Measurements from ENCODE around the gene RPRD1A. TPM values are rescaled to one million over a fixed set of nuclear protein-coding genes. Genes with fewer than 3 reads are reported as not detected.
"Not testable (repeated sequence)": the region's sequence is repeated elsewhere in the genome, so short reads cannot be mapped to it uniquely, and the experiment has no call there.

Gene RPRD1A
- total RNA-seq, 1 donor from 2014 or later = 35.5 TPM

GRCh38 chr18:36031407-36031806, 36.0 kb downstream of the RPRD1A start:
- no peak for DNase-seq (ENCODE audit: low spot score)
- H3K36me3 Mint-ChIP-seq (ENCODE audit: low read depth) = peaks cover 2% of the 10 kb centered on the region
- H3K27me3 Mint-ChIP-seq (ENCODE audit: low read depth) = no peaks in the 10 kb centered on the region
- no peak for TF ChIP-seq CTCF (IDR thresholded peaks at IDR 0.05)
- H3K4me3 Mint-ChIP-seq (ENCODE audit: unreplicated experiment) = no peak overlapping the region
- no peak overlapping the region for H3K27ac Mint-ChIP-seq (ENCODE audit: unreplicated experiment)
- H3K9me3 Mint-ChIP-seq (ENCODE audit: low read depth) = no peaks in the 10 kb centered on the region
- peaks cover 25% of the 10 kb centered on the region for H3K4me1 Mint-ChIP-seq (ENCODE audit: low read depth)

- Mint-ChIP-seq H3K4me1 (ENCODE audit: low read depth) (peaks cover 12% of the 10 kb centered on the region), H3K27ac (ENCODE audit: unreplicated experiment) (no peak overlapping the region), H3K36me3 (ENCODE audit: low read depth) (peaks cover 5% of the 10 kb centered on the region), H3K9me3 (ENCODE audit: low read depth) (no peaks in the 10 kb centered on the region), H3K27me3 (ENCODE audit: low read depth) (no peaks in the 10 kb centered on the region), H3K4me3 (ENCODE audit: unreplicated experiment) (no peak overlapping the region)
- no peak for DNase-seq (ENCODE audit: low spot score)
- no peak for TF ChIP-seq CTCF (IDR thresholded peaks at IDR 0.05)
Measured at GRCh38 chr18:36028859-36029258, 38.5 kb downstream of the RPRD1A start.

- peaks cover 5% of the 10 kb centered on the region for H3K36me3 Mint-ChIP-seq (ENCODE audit: low read depth)
- H3K4me1 Mint-ChIP-seq (ENCODE audit: low read depth) = no peaks in the 10 kb centered on the region
- no peak for TF ChIP-seq CTCF (IDR thresholded peaks at IDR 0.05)
- no peak for DNase-seq (ENCODE audit: low spot score)
- H3K4me3 Mint-ChIP-seq (ENCODE audit: unreplicated experiment) = no peak overlapping the region
- no peaks in the 10 kb centered on the region for H3K27me3 Mint-ChIP-seq (ENCODE audit: low read depth)
- no peaks in the 10 kb centered on the region for H3K9me3 Mint-ChIP-seq (ENCODE audit: low read depth)
- no peak overlapping the region for H3K27ac Mint-ChIP-seq (ENCODE audit: unreplicated experiment)
Measured at GRCh38 chr18:36025025-36025424, 42.3 kb downstream of the RPRD1A start.

GRCh38 chr18:36024241-36024640, 43.1 kb downstream of the RPRD1A start:
- H3K36me3 Mint-ChIP-seq (ENCODE audit: low read depth); H3K4me3 Mint-ChIP-seq (ENCODE audit: unreplicated experiment); H3K9me3 Mint-ChIP-seq (ENCODE audit: low read depth); H3K4me1 Mint-ChIP-seq (ENCODE audit: low read depth); H3K27ac Mint-ChIP-seq (ENCODE audit: unreplicated experiment); H3K27me3 Mint-ChIP-seq (ENCODE audit: low read depth); DNase-seq (ENCODE audit: low spot score): not testable (repeated sequence)

GRCh38 chr18:36023336-36023735, 44.0 kb downstream of the RPRD1A start:
- H3K27ac Mint-ChIP-seq (ENCODE audit: unreplicated experiment) = no peak overlapping the region
- H3K9me3 Mint-ChIP-seq (ENCODE audit: low read depth) = no peaks in the 10 kb centered on the region
- no peak overlapping the region for H3K4me3 Mint-ChIP-seq (ENCODE audit: unreplicated experiment)
- H3K4me1 Mint-ChIP-seq (ENCODE audit: low read depth) = no peaks in the 10 kb centered on the region
- peaks cover 5% of the 10 kb centered on the region for H3K36me3 Mint-ChIP-seq (ENCODE audit: low read depth)
- no peaks in the 10 kb centered on the region for H3K27me3 Mint-ChIP-seq (ENCODE audit: low read depth)
- DNase-seq (ENCODE audit: low spot score) = no peak
- no peak for TF ChIP-seq CTCF (IDR thresholded peaks at IDR 0.05)

- no peak for TF ChIP-seq CTCF (IDR thresholded peaks at IDR 0.05)
- DNase-seq (ENCODE audit: low spot score) = no peak
- no peak overlapping the region for H3K27ac Mint-ChIP-seq (ENCODE audit: unreplicated experiment)
- H3K4me3 Mint-ChIP-seq (ENCODE audit: unreplicated experiment) = no peak overlapping the region
- H3K27me3 Mint-ChIP-seq (ENCODE audit: low read depth) = no peaks in the 10 kb centered on the region
- peaks cover 7% of the 10 kb centered on the region for H3K4me1 Mint-ChIP-seq (ENCODE audit: low read depth)
- H3K9me3 Mint-ChIP-seq (ENCODE audit: low read depth) = no peaks in the 10 kb centered on the region
- H3K36me3 Mint-ChIP-seq (ENCODE audit: low read depth) = peaks cover 1% of the 10 kb centered on the region
Measured at GRCh38 chr18:36020174-36020711, 47.1 kb downstream of the RPRD1A start.
